22Rv1 (cell line): Measurements from ENCODE around the gene DVL2.

Source experiments
- CTCF ChIP-seq: fragments of 450-650 bp; IDR thresholded peaks from 2 replicates; pipeline ENCODE4 v1.5.1; 2017; ENCODE audit warnings: mild to moderate bottlenecking
- ZFX ChIP-seq: fragments of 450-650 bp; IDR thresholded peaks from 2 replicates; pipeline ENCODE4 v1.6.1; 2017; ENCODE audit warnings: antibody characterized with exemption, borderline replicate concordance

GRCh38 chr17:7248796-7249195 lies 14.5 kb upstream of the DVL2 start:
- TF ChIP-seq CTCF = no peak
- no peak for TF ChIP-seq ZFX
